HG02981 (cell line): ENCODE data around the gene STIMATE.

Source experiments
- ATAC-seq: cut with Tn5 transposase; IDR thresholded peaks from one replicate; pipeline ENCODE4 v1.9.1; 2021; ENCODE audit warnings: mild to moderate bottlenecking, moderate library complexity; ENCODE audit not compliant: unreplicated experiment

The STIMATE gene

DNA sequence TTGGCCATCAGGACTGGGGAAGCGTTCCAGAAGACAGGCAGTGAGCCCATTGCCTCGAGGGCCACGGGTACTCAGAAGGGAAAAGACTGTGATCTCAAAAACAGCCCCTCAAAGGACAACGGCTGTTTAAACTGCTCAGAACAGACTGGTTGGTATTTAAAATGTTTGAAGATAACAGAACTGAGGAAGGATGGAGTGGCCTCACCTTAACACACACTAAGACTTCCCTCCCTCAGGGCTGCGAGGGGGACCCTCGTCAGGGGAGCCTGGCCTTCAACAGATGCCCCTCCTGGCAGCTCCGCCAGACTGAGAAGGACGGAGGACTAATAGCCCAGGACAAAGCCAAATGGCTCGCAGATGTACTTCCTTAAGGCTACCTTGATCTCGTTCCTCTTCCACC is 2.6 kb downstream of the STIMATE start:
- no peak for ATAC-seq

DNA sequence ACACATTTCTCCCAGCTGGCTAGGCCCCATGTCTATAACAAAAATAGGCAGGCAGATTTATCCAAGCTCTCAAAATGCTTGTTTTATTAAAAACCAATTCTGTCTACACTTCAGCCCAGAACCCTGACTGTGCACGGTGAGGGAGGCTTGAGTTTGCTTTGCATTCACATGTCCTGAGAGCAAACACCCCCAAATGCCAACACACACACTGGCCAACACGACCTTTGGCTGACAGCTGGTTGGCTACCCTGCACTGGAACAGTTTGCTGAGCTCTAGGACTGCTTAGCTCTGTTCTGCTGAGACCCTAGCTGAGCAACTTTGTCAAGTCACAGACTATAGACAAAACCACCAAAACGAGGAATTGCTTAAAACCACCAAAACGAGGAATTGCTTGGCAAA is 3.6 kb downstream of the STIMATE start:
- ATAC-seq = no peak

DNA sequence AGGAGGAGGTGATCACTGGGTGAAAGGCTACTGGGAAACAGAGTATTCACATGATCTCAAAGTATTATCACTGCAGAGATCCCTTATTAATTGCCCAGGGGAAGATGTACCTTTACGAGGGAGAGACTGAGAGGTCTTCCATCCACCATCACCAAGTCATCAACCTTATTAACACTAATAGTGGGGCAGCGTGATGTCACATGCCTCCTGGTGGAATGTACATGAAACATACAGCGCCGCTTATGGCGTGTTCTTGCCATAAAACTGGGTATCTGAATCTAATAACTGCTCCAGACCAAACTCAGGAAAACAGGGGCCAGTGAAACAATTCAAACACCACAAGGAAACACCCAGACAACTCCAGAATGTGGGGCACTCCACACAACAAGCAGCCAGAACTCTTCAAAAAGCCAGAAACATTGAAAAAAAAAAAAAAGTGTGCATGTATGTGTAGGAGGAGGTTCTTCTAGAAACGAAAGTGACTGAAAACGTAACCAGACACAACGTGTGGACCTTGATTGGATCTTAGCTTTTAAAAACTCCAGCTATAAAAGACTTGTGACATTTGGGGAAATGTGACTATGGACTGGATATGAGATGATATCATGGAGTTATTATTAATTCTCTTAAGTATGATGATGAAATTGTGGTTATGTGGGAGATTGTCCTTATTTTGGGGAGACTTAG is 4.6 kb downstream of the STIMATE start:
- no peak for ATAC-seq

DNA sequence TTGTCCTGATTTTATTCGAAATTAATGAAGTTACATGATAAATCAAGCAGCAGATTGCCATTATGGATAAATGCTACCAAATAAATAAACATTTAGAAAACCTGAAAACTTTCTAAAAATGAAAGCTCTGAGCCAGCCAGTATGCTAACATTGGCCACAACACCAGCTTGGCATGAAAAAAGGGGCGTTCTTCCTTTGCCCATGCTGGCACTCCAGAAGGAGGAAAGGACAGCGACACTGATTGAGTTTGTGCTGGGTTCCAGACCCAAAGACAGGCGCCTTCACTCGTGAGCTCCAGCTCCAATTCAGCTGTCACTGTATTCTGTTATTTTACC is 5.1 kb downstream of the STIMATE start:
- ATAC-seq = no peak

GRCh38 chr3:52891615-52892081 is 5.7 kb downstream of the STIMATE start:
- ATAC-seq = peak; percentile 40

DNA sequence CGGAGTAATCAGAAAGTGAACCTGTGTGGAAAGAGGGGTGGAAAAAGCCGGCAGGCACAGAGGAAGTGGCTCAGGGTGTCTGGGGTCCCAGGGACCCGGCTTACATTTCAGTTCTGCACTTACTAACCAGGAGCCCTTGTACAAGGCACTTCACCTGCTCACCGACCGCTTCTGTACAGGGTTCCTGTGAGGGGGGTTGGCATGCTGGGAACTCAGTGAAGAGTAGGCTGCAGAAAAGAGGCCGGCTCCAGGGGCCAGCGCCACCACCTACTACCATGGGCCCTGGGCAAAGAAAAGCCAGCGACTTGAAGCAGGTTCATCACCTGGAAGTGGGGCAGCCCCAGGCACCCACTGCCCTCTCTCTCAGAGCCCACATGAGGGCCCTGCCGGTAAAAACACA is 6.2 kb downstream of the STIMATE start:
- peak; percentile 37 for ATAC-seq

- ATAC-seq = no peak
Measured at GRCh38 chr3:52890735-52891134, 6.6 kb downstream of the STIMATE start.

DNA sequence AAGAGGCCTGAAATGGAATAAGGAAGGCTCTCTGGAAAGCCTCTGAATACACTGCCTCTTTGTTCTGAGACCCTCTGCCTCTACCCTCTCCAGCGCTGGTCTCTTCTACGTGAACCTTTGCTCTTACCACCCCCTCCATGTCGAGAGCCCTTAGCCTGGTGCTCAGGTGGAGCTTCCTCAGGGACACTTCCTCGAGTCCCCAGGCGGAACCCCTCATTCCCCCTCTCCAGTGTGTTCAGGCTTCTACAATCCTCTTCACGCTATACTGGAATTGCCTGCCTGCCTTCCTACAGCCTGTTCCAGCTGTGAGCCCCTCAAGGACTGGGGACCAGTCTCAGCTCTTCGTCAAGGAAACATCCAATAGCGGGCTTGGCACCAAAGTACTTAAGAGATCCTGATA is 7.4 kb downstream of the STIMATE start:
- no peak for ATAC-seq

DNA sequence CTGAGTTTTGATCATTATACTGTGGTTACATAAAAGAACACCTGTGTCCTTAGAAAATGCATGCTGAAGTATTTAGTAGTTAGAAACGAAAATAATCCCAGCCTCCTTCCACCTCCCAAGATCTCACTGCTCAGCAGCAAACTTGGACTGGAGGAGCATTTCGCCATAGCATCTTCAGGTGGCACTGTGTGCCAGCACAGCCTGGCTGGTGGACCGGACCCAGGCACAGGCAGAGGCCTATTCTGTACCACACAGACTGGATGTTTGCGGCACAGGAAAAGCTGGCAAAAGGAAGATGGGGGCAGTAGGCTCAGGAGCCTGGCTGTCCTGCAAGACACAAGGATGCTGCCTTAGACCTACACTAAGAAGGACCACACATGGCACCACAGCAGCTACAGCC is 10.2 kb downstream of the STIMATE start:
- no peak for ATAC-seq

DNA sequence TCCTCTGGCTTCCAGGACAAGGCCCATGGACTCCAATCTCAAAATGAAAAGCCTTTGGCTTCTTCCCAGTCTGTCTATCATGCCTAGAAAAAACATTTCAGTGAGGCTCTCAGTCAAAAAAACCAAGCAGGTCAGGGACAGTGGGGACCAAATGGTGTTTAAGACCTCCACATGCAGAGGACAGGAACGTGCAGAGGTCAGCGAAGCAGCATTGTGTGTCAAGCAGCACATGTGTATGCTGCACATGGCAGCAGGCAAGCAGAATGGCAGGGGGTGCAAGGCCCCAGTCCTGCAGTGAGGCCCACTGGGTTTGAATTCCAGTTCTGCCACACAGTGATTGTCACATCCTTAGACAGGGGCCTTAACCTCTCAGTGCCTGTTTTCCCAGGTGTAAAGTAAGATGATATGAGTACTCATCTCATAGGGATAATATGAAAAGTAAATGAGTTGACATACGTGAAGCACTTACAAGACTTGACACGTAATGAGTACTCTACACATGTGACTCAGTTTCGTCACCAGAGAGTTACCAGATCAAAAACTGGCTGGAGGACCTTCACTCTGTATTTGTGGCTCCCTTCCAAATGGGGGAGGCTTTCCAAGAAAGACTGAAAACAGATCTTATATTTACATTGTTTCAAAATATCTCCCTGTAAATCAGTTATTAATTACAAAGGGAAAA is 11.2 kb downstream of the STIMATE start:
- no peak for ATAC-seq

DNA sequence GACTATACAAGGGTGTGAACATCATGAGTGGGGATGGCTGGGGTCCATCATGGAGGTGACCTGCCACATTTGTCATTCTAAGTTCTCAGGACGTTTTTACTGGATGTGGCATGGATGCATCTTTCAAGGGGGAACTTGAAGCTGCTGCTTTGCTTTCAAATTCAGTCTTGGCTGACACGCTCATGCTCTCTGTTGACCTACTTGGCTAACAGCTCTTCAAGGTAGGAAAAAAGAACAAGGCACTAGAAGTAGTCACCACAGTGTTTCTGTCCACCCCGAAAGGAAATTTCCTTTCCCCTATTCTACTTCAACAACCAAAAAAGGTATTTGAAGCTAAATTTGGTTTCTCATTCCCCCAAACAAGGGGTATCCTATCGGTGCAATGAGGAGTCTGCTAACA is 15.0 kb downstream of the STIMATE start:
- no peak for ATAC-seq

GRCh38 chr3:52881871-52882270 is 15.5 kb downstream of the STIMATE start:
- ATAC-seq = no peak

GRCh38 chr3:52880474-52880873 is 16.9 kb downstream of the STIMATE start:
- peak; percentile 63 for ATAC-seq

DNA sequence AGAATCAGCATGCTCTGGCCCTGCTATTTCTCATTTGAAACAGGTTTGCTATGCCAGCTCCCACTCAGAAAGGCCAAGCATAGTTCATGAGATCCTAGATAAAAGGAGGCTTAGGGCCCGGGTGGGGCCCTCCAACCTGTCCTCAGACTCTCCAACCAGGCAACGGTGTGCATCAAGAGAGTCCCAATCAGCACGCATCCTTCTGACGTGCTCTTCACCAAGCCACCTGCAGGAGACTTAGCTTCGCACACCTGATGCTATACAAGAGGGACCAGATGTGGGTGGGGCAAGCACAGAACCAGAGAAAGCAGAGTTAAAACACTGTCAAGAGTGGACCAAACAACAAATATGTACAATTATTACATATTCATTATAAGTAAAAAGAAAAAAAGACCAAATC is 17.3 kb downstream of the STIMATE start:
- ATAC-seq = no peak

GRCh38 chr3:52879581-52879980 is 17.8 kb downstream of the STIMATE start:
- no peak for ATAC-seq

- ATAC-seq = no peak
Measured at GRCh38 chr3:52879090-52879489, 18.3 kb downstream of the STIMATE start.

DNA sequence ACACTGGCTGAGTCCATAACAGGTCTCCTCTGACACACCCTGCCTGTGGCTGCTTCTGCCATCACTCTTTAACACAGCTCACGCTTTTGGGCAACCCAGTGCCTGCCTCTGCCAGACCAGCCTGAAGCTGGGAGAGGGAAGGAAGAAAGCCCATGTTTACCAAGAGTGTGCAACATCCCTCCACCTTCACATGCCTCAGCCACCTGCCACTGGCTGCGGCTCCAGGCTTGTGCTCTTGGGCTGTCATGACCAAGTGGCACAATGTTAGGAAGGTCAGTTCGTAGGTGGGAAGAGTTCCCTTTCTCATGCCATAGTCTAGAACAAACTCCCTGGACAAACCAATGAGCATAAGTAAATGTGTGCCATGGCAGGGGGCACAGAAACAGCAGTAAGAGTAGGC is 20.3 kb downstream of the STIMATE start:
- ATAC-seq = no peak

- ATAC-seq = no peak
Measured at GRCh38 chr3:52874864-52875587, 22.3 kb downstream of the STIMATE start.

GRCh38 chr3:52874160-52874701 is 23.1 kb downstream of the STIMATE start:
- ATAC-seq = peak; percentile 59

GRCh38 chr3:52873433-52874159 is 23.8 kb downstream of the STIMATE start:
- ATAC-seq = peak; percentile 10

DNA sequence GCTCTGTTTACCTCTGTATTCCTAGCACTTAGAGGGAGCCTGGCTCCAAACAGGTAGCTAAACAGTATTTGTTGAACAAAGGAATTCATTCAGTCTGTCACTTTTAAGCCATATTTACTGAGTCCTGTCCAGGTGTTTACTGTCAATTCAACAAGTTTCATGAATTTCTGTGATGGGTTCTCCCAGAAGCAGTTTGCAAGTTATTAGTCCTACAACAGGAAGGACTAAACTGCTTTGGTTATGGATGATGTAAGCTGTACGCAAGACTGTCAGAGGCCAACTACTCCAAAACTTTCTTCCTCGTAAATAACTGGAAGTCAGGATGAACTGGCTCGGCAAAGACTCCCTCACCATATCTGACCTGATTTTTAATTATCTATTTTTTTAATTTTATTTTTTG is 25.1 kb downstream of the STIMATE start:
- no peak for ATAC-seq
